Measurements from ENCODE around the gene FOXP1. TPM values are rescaled to one million over a fixed set of nuclear protein-coding genes. Genes with fewer than 3 reads are reported as not detected.
A peak's percentile ranks its signal among the peaks of the same experiment; 100 is the strongest.
"Not testable (repeated sequence)": the region's sequence is repeated elsewhere in the genome, so short reads cannot be mapped to it uniquely, and the experiment has no call there.

FOXP1 gene
- total and polyA plus RNA-seq, 9 of the 15 experiments (the other 6 are each of a cell fraction or from before 2014, with no cell fraction given), result 7.7 to 34.5 (median 13.7) TPM

- BruUV-seq (replicated peaks); intact Hi-C loops (cut with micrococcal nuclease); ATAC-seq: not testable (repeated sequence)
Measured at GRCh38 chr3:71324224-71324623, 259.3 kb downstream of the FOXP1 start.

GRCh38 chr3:71323558-71323957 lies 260.0 kb downstream of the FOXP1 start:
- POLR2A ChIA-PET, result no interaction called here
- Histone ChIP-seq H3K9me3 (replicated peaks; ENCODE audit: control insufficient read depth, insufficient read depth, low read depth, low read length) (no peaks in the 10 kb centered on the region), H3K9ac (ENCODE audit: insufficient read depth in 1 of 2, low read depth in 2 of 2, low read length in 2 of 2) (no peak overlapping the region), H4K20me1 (replicated peaks; ENCODE audit: control insufficient read depth, insufficient read depth, low read length) (no peaks in the 10 kb centered on the region), H3K4me1 (replicated peaks in 1 of 2; ENCODE audit: control insufficient read depth in 2 of 2, insufficient read depth in 2 of 2, low read length in 2 of 2) (no peaks in the 10 kb centered on the region), H3K27ac (ENCODE audit: extremely low read depth, low read depth, low read length) (no peak overlapping the region), H3K9me1 (ENCODE audit: control insufficient read depth, insufficient read depth, low read length) (no peaks in the 10 kb centered on the region), H2AFZ (ENCODE audit: low read depth, low read length) (no peak overlapping the region), H3K27me3 (ENCODE audit: control insufficient read depth in 2 of 2, insufficient read depth in 2 of 2, low read length in 2 of 2) (no peaks in the 10 kb centered on the region), H3K4me3 (no peak overlapping the region), H3K79me2 (ENCODE audit: control insufficient read depth, insufficient read depth, low read length) (no peaks in the 10 kb centered on the region; the same call in 2 of the 3 replicates), H3K4me2 (ENCODE audit: insufficient read depth, low read length) (no peak overlapping the region), H3K36me3 (ENCODE audit: control insufficient read depth, insufficient read depth, low read length) (no peaks in the 10 kb centered on the region)
- 93% methylated on average over 5 of the region's 5 CpGs for WGBS (ENCODE audit: insufficient coverage, low coverage, missing lambda C conversion rate)
- FAIRE-seq, result no peak
- intact Hi-C loops (cut with micrococcal nuclease), result no loop called here
- in situ Hi-C loops (cut with MboI), result no loop called here
- no peak for DNase-seq (ENCODE audit: extremely low read depth in 1 of 4, low spot score in 3 of 4)
- CTCF ChIA-PET (ENCODE audit: low intra/inter-chr PET ratio), result no interaction called here
- no peak for ATAC-seq
- TF ChIP-seq CC2D1A (IDR thresholded peaks at IDR 0.05), result no peak
- TF ChIP-seq TBP (optimal IDR thresholded peaks at IDR 0.05; ENCODE audit: low read depth, low read length), result no peak
- no TSS peak for BruUV-seq (replicated peaks)

More at GRCh38 chr3:71324224-71324623, 259.3 kb downstream of the FOXP1 start:
- H3K27ac ChIP-seq (ENCODE audit: extremely low read depth, low read depth, low read length); CTCF ChIA-PET (ENCODE audit: low intra/inter-chr PET ratio); H2AFZ ChIP-seq (ENCODE audit: low read depth, low read length); H3K4me2 ChIP-seq (ENCODE audit: insufficient read depth, low read length); H3K9me1 ChIP-seq (ENCODE audit: control insufficient read depth, insufficient read depth, low read length); H3K4me3 ChIP-seq; H3K9me3 ChIP-seq (replicated peaks; ENCODE audit: control insufficient read depth, insufficient read depth, low read depth, low read length); POLR2A ChIA-PET; H3K27me3 ChIP-seq (ENCODE audit: control insufficient read depth in 2 of 2, insufficient read depth in 2 of 2, low read length in 2 of 2); H3K79me2 ChIP-seq (ENCODE audit: control insufficient read depth, insufficient read depth, low read length); H4K20me1 ChIP-seq (replicated peaks; ENCODE audit: control insufficient read depth, insufficient read depth, low read length); in situ Hi-C loops (cut with MboI); FAIRE-seq; H3K9ac ChIP-seq (ENCODE audit: insufficient read depth in 1 of 2, low read depth in 2 of 2, low read length in 2 of 2); H3K36me3 ChIP-seq (ENCODE audit: control insufficient read depth, insufficient read depth, low read length); H3K4me1 ChIP-seq (replicated peaks in 1 of 2; ENCODE audit: control insufficient read depth in 2 of 2, insufficient read depth in 2 of 2, low read length in 2 of 2); DNase-seq (ENCODE audit: extremely low read depth in 1 of 4, low spot score in 3 of 4): not testable (repeated sequence)
- TF ChIP-seq ZNF146 (CRISPR knock-in tag; IDR thresholded peaks at IDR 0.05; ENCODE audit: unreplicated experiment), result peak; percentile 36
- 63% methylated on average over 4 of the region's 5 CpGs for WGBS (ENCODE audit: insufficient coverage, low coverage, missing lambda C conversion rate)
